Tibial nerve (tissue), 4 donors: Measurements from ENCODE around the gene ZP1. TPM values are rescaled to one million over a fixed set of nuclear protein-coding genes. Genes with fewer than 3 reads are reported as not detected.

Source experiments
- DNase-seq, 2 donors: peaks; one replicate each; pipeline ENCODE4 v3.0.0-alpha.2; 2019; ENCODE audit warnings: low spot score in 2 of 2
- H3K27ac ChIP-seq, 4 donors: fragments of 200-600 bp; sonication (generic) in 3 of 4; one replicate each; pipeline ENCODE4 v1.5.1; 2017 to 2019; ENCODE audit warnings: mild to moderate bottlenecking in 1 of 4
- H3K27me3 ChIP-seq, 2 donors: fragments of 200-600 bp; sonication (generic) in 1 of 2; one replicate each; pipeline versions ENCODE4 v1.5.1 to v1.6.0; 2017 to 2019
- H3K36me3 ChIP-seq, 3 donors: fragments of 200-600 bp; sonication (generic); one replicate each; pipeline ENCODE4 v1.5.1; 2018 to 2019
- H3K4me1 ChIP-seq, 4 donors: fragments of 200-600 bp; sonication (generic) in 3 of 4; one replicate each; pipeline ENCODE4 v1.5.1; 2017 to 2019
- H3K4me3 ChIP-seq, 4 donors: fragments of 200-600 bp; sonication (generic) in 3 of 4; one replicate each; pipeline ENCODE4 v1.5.1; 2017 to 2019; ENCODE audit warnings: mild to moderate bottlenecking in 1 of 4, moderate library complexity in 1 of 4
- H3K9me3 ChIP-seq, 4 donors: fragments of 200-600 bp; sonication (generic) in 3 of 4; one replicate each; pipeline ENCODE4 v1.5.1; 2017 to 2019
- CTCF ChIP-seq, 5 experiments: fragments of 200-600 bp in 3 of 5; fragments of 450-650 bp in 2 of 5; sonication (generic) in 3 of 5; IDR thresholded peaks; one replicate each; pipeline ENCODE4 v1.5.1; 2016 to 2019; ENCODE audit warnings: antibody characterized with exemption in 5 of 5, mild to moderate bottlenecking in 3 of 5, moderate library complexity in 2 of 5
- EP300 ChIP-seq, 2 donors: sonication (generic); formaldehyde crosslinking; IDR thresholded peaks; one replicate each; pipeline ENCODE4 v1.6.1; 2017; ENCODE audit warnings: antibody characterized with exemption in 2 of 2, mild to moderate bottlenecking in 1 of 2
- POLR2A ChIP-seq, 2 donors: fragments of 450-650 bp; IDR thresholded peaks; one replicate each; pipeline ENCODE4 v1.6.1; 2017; ENCODE audit warnings: antibody characterized with exemption in 2 of 2, mild to moderate bottlenecking in 2 of 2, moderate library complexity in 2 of 2
- WGBS, 2 donors: methylation state at CpG; one replicate each; pipeline ENCODE4 v1.1.5; 2018; 5-methylcytosine and 5-hydroxymethylcytosine counted together
- total RNA-seq, 4 donors: library from RNA; depleted of rRNA; stranded (reverse); fragments of >200 nt; gene quantifications; one replicate each; pipeline ENCODE4 v1.1.0, GENCODE V29; 2016

The ZP1 gene
- total RNA-seq, 4 donors from 2014 or later, result not detected

GRCh38 chr11:60870733-60871377 is 3.5 kb downstream of the ZP1 start:
- WGBS, 2 donors, result 83 to 85% methylated on average over 13 of the region's 13 CpGs
- peaks cover 0 to 31% (median 0%) of the 10 kb centered on the region in 4 donors for H3K4me1 ChIP-seq
- H3K36me3 ChIP-seq, result peaks cover 0 to 16% (median 0%) of the 10 kb centered on the region in 3 donors
- no peaks in the 10 kb centered on the region for H3K27me3 ChIP-seq
- H3K27ac ChIP-seq, result no peak overlapping the region
- no peak overlapping the region for H3K4me3 ChIP-seq
- TF ChIP-seq POLR2A (IDR thresholded peaks at IDR 0.05) (no peak), CTCF (IDR thresholded peaks at IDR 0.05) (no peak), EP300 (IDR thresholded peaks at IDR 0.05) (no peak)
- H3K9me3 ChIP-seq, result no peaks in the 10 kb centered on the region
- no peak for DNase-seq

- Histone ChIP-seq H3K4me1 (peaks cover 0 to 31% (median 0%) of the 10 kb centered on the region in 4 donors), H3K9me3 (no peaks in the 10 kb centered on the region), H3K27me3 (no peaks in the 10 kb centered on the region), H3K36me3 (peaks cover 0 to 23% (median 0%) of the 10 kb centered on the region in 3 donors), H3K27ac (peak overlapping the region in 2 of 4 donors; percentile 28 to 32), H3K4me3 (no peak overlapping the region)
- no peak for DNase-seq
- 74 to 79% methylated on average over 7 of the region's 7 CpGs for WGBS, 2 donors
- TF ChIP-seq EP300 (IDR thresholded peaks at IDR 0.05) (no peak), CTCF (IDR thresholded peaks at IDR 0.05) (no peak), POLR2A (IDR thresholded peaks at IDR 0.05) (no peak)
These were observed 4.2 kb downstream of the ZP1 start for GRCh38 chr11:60871378-60872061.

GRCh38 chr11:60872124-60872960 is 5.0 kb downstream of the ZP1 start:
- peaks cover 0 to 28% (median 0%) of the 10 kb centered on the region in 3 donors for H3K36me3 ChIP-seq
- no peaks in the 10 kb centered on the region for H3K9me3 ChIP-seq
- no peaks in the 10 kb centered on the region for H3K27me3 ChIP-seq
- peaks cover 0 to 31% (median 0%) of the 10 kb centered on the region in 4 donors for H3K4me1 ChIP-seq
- 87 to 97% methylated on average over 5 to 6 of the region's 6 CpGs for WGBS, 2 donors
- TF ChIP-seq EP300 (IDR thresholded peaks at IDR 0.05) (peak in 1 of 2 donors; percentile 51), POLR2A (IDR thresholded peaks at IDR 0.05) (no peak)
- peak; percentile 39 to 80 for DNase-seq
- peak overlapping the region in 1 of 4 donors; percentile 28 for H3K27ac ChIP-seq
- H3K4me3 ChIP-seq, result no peak overlapping the region

GRCh38 chr11:60872961-60873524 is 5.7 kb downstream of the ZP1 start:
- H3K4me1 ChIP-seq, result peaks cover 0 to 38% (median 0%) of the 10 kb centered on the region in 4 donors
- no peak overlapping the region for H3K4me3 ChIP-seq
- no peaks in the 10 kb centered on the region for H3K9me3 ChIP-seq
- 52 to 55% methylated on average over 11 to 16 of the region's 16 CpGs for WGBS, 2 donors
- no peak for DNase-seq
- TF ChIP-seq CTCF (IDR thresholded peaks at IDR 0.05), result no peak
- no peak for TF ChIP-seq EP300 (IDR thresholded peaks at IDR 0.05)
- no peak for TF ChIP-seq POLR2A (IDR thresholded peaks at IDR 0.05)
- no peak overlapping the region for H3K27ac ChIP-seq
- H3K27me3 ChIP-seq, result no peaks in the 10 kb centered on the region
- H3K36me3 ChIP-seq, result peaks cover 0 to 29% (median 0%) of the 10 kb centered on the region in 3 donors

GRCh38 chr11:60873533-60873932 is 6.2 kb downstream of the ZP1 start:
- H3K27ac ChIP-seq, result no peak overlapping the region
- TF ChIP-seq EP300 (IDR thresholded peaks at IDR 0.05), result no peak
- no peak for TF ChIP-seq CTCF (IDR thresholded peaks at IDR 0.05)
- no peak for TF ChIP-seq POLR2A (IDR thresholded peaks at IDR 0.05)
- H3K9me3 ChIP-seq, result no peaks in the 10 kb centered on the region
- H3K4me1 ChIP-seq, result peaks cover 0 to 42% (median 0%) of the 10 kb centered on the region in 4 donors
- no peaks in the 10 kb centered on the region for H3K27me3 ChIP-seq
- no peak overlapping the region for H3K4me3 ChIP-seq
- no peak for DNase-seq
- peaks cover 0 to 34% (median 0%) of the 10 kb centered on the region in 3 donors for H3K36me3 ChIP-seq
- WGBS, 2 donors, result 88% methylated on average over 12 of the region's 12 CpGs
